ENCODE data around the gene KIAA1217. TPM values are rescaled to one million over a fixed set of nuclear protein-coding genes. Genes with fewer than 3 reads are reported as not detected.

The KIAA1217 gene
- total RNA-seq, 1 experiment from 2014 or later: 7.8 TPM

- TF ChIP-seq RAD21 (IDR thresholded peaks at IDR 0.05; ENCODE audit: low read depth) (no peak), YY1 (IDR thresholded peaks at IDR 0.05; ENCODE audit: extremely low read depth, insufficient replicate concordance, low read depth, low read length) (no peak), EGR1 (IDR thresholded peaks at IDR 0.05; ENCODE audit: low read depth) (no peak), POLR2A (IDR thresholded peaks at IDR 0.05; ENCODE audit: borderline replicate concordance, extremely low read depth, insufficient read depth, insufficient read length) (no peak), ATF3 (IDR thresholded peaks at IDR 0.05) (no peak), MAX (IDR thresholded peaks at IDR 0.05) (no peak)
These were observed 266.7 kb downstream of the KIAA1217 start (continued) for GRCh38 chr10:24475598-24475997.

- no peaks in the 10 kb centered on the region for H3K79me2 ChIP-seq (ENCODE audit: insufficient read depth, low read length)
- no TSS peak for BruUV-seq (replicated peaks)
- POLR2A ChIA-PET: no interaction called here
These were observed 268.2 kb downstream of the KIAA1217 start for GRCh38 chr10:24476913-24477701.

More at GRCh38 chr10:24476913-24477701, 268.2 kb downstream of the KIAA1217 start:
- Histone ChIP-seq H3K9me2 (ENCODE audit: insufficient read depth) (no peaks in the 10 kb centered on the region), H3K9ac (ENCODE audit: low read length) (no peak overlapping the region), H3K27me3 (ENCODE audit: insufficient read depth, low read length) (no peaks in the 10 kb centered on the region), H4K20me1 (ENCODE audit: insufficient read depth) (no peaks in the 10 kb centered on the region), H3K36me3 (ENCODE audit: control insufficient read depth in 1 of 2, insufficient read depth in 2 of 2, low read length in 2 of 2) (no peaks in the 10 kb centered on the region), H3K27ac (ENCODE audit: low read depth, low read length) (no peak overlapping the region), H3K9me3 (ENCODE audit: control insufficient read depth in 1 of 2, insufficient read depth in 1 of 2, low read depth in 1 of 2, low read length in 2 of 2) (no peaks in the 10 kb centered on the region), H3K4me3 (replicated peaks in 1 of 2; ENCODE audit: low read depth in 1 of 2, low read length in 2 of 2) (no peak overlapping the region), H3K4me2 (ENCODE audit: low read length) (no peak overlapping the region), H2AFZ (ENCODE audit: low read depth, low read length, poor library complexity, severe bottlenecking) (no peak overlapping the region), H3K4me1 (ENCODE audit: control insufficient read depth in 1 of 2, insufficient read depth in 2 of 2, low read length in 2 of 2) (no peaks in the 10 kb centered on the region)
- ATAC-seq (no peak), DNase-seq (ENCODE audit: low read depth, low spot score) (no peak)
- intact Hi-C loops (cut with micrococcal nuclease): no loop called here
- ChIA-PET RAD21 (ENCODE audit: low non-redundant PET in 1 of 2, low total read pairs in 2 of 2, uncharacterized antibody in 2 of 2, unreplicated experiment in 2 of 2) (no interaction called here), CTCF (no interaction called here)
- TF ChIP-seq ELF1 (IDR thresholded peaks at IDR 0.05; ENCODE audit: borderline replicate concordance, low read depth) (no peak), TCF7L2 (IDR thresholded peaks at IDR 0.05; ENCODE audit: borderline replicate concordance, extremely low read depth, insufficient read depth, insufficient read length) (no peak), CTCF (IDR thresholded peaks at IDR 0.05 in 2 of 3, conservative IDR thresholded peaks at IDR 0.05 in 1 of 3; ENCODE audit: borderline replicate concordance in 1 of 3, insufficient read depth in 1 of 3, low read depth in 2 of 3, low read length in 2 of 3) (no peak), EGR1 (IDR thresholded peaks at IDR 0.05; ENCODE audit: low read depth) (no peak), MAX (IDR thresholded peaks at IDR 0.05) (no peak), ZNF274 (IDR thresholded peaks at IDR 0.05; ENCODE audit: low read depth, low read length) (no peak), EZH2 (IDR thresholded peaks at IDR 0.05) (no peak)
